HG02610 (cell line): ENCODE results near the gene FRS3.

Experiments used
- ATAC-seq: cut with Tn5 transposase; IDR thresholded peaks from one replicate; pipeline ENCODE4 v1.9.1; 2021; ENCODE audit warnings: mild to moderate bottlenecking, moderate library complexity; ENCODE audit not compliant: unreplicated experiment

FRS3 gene

GRCh38 chr6:41730531-41731436 is 48.9 kb downstream of the FRS3 start:
- no peak for ATAC-seq

DNA sequence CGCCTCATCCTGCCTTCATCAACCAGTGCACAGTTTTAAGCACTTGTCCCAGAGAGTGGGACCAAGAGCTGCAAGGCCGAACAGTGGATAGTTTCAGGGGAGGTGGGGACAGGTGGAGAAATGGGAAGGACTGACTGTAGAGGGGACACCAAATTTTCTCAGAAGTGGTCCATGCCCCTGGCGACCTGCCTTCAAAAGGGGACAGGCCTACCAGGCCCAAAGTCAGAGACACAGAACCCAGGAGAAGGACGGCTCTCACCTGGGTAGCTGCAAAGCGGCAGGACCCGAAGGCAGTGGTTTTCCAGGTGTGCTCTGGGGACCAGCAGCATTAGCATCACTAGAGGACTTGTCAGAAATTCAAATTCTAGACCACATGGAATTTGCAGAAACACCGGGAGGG is 50.1 kb downstream of the FRS3 start:
- no peak for ATAC-seq

GRCh38 chr6:41728954-41729353 is 50.7 kb downstream of the FRS3 start:
- no peak for ATAC-seq

DNA sequence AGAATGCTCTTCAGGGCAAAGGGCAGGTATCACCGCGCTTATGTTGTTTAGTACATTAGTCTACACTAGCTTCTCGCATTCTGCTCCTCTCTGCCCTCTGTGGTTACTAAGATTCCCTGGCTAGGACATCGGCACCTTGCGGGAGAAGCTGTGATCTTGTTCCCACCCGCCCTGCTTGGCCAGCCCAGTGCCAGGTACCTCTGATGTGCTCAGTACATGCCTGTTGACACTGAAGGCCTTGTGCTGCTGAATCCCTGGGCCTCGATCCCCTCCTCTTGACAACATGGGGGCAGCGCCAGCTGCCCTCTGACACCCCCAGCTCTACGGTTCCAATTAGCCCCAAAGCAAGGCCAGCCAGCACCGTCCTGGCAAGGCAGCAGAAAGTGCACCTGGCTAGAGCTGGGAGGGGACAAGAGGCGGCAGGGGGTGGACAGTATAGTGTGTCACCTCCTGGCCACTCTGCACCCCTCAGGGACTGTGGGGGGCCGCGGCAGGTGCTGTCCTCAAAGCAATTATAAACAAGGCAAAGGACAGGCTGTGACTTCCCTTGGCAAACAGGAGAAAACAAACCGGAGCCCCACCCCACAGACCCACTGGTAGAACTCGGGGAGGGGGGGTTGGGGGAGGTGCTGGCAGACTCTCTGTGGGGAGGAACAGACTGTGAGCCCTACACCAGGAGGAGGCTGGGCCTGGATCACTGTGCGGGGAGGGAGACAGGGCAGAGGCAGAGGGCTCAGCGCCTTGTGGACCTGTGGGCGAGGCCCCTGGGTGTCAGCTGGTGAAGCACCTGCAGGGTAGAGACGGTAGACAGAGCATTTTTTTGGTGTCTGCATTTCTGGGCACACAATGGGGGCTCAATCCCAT is 51.4 kb downstream of the FRS3 start:
- no peak for ATAC-seq

DNA sequence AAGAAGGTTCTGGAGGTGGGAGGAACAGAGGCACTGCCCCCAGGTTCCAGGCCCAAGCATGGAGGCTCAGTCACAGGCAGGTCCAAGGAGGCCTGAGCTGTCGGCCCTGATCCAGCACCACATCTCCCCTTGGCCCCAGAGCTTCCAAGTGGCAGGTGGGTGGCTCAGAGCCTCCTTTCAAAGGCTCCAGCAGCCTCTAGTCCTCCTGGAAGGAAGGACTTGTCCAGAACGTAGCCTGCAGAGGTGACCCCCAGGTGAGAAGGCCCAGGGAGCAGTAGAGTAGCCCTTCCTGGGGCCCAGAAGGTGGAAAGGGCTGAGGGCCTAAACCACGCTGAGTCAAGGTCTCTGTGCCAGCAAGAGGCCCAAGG is 52.0 kb downstream of the FRS3 start:
- no peak for ATAC-seq

GRCh38 chr6:41726876-41727275 is 52.8 kb downstream of the FRS3 start:
- ATAC-seq: no peak

DNA sequence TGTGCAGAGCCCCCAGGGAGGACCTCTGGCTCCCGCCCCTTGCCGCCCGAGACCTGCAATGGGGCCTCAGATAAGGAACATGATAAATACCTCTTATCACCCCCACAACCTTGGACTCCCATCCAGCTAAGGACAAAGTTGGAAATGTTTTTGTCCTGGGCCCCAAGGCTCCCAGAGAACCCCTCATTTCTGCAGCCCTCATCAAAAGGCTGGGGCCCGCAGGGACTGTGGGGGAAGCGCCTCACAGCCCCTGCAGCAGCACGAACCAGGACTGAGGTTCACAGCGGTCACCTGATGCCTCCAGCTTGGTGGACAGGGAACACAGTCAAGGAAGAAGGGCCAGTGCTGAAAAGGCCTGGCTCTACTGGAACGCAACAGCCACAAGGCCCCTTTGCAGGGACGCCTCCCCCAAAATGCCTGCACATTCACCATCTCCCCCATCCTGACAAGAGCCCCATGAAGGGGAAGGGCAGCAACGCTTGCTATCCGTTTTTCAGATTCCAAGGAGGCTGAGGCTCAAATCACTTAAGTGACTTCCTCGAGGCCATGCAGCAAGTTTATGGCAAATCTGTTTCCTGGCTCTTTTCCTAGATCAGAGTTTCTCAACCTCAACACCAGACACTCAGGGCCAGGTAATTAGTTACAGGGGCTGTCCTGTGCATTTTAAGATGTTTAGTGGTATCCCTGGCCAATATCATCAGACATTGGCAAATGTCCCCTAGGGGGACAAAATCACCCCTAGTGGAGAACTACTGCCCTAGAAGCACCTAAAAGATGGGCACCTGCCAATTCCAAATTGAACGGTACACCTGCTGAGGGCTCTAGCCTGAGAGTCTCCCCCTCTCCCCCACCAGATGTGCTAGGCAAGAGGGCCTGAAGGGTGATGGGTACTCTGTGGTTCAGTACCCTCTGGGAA is 54.9 kb downstream of the FRS3 start:
- ATAC-seq: no peak

- no peak for ATAC-seq
Observed at GRCh38 chr6:41724228-41724580, 55.5 kb downstream of the FRS3 start.

GRCh38 chr6:41723530-41724227 is 56.0 kb downstream of the FRS3 start:
- peak; percentile 84 for ATAC-seq

- no peak for ATAC-seq
Observed at GRCh38 chr6:41722969-41723529, 56.7 kb downstream of the FRS3 start.

DNA sequence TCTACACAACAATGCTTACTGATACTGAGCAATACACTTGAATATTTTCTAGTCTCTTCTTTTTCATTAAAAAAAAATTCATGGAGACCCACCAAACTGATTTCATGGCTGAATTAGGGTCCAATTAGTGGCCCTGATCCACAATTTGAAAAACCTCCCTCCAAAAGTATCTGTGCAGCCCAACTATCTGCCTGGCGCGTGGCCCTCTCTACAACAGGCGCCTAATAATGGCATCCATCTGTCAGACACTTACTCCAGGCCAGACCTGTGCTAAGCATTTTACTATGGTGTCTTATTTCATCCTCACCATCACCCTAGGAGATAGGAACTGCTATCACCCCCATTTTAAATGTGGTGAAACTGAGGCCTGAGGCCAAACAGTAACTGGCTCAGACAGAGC is 58.3 kb downstream of the FRS3 start:
- no peak for ATAC-seq

- no peak for ATAC-seq
Observed at GRCh38 chr6:41720783-41721182, 58.9 kb downstream of the FRS3 start.

DNA sequence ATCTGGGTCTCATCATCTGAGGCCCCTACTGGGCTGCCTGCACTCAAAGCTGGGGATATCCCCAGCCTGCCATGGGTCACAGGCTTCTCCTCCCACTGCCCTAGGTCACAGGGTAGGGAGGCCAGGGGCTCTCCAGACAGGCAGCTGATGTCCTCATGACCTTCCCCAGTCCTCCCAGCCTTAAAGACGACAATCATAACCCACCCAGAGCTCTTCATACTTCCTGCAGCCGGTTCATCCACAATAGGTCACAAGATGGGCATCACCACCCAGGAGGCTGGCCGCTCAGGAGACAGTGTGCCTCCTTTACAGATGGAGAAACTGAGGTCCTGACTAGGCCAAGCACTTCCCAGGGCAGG is 59.5 kb downstream of the FRS3 start:
- peak; percentile 22 for ATAC-seq
